H1 (cell line): ENCODE results near the gene CLDN24. TPM values are rescaled to one million over a fixed set of nuclear protein-coding genes. Genes with fewer than 3 reads are reported as not detected.
"Not testable (repeated sequence)": the region's sequence is repeated elsewhere in the genome, so short reads cannot be mapped to it uniquely, and the experiment has no call there.

Experiments
- CTCF ChIA-PET: fragments of 300-600 bp; sonication (Branson Sonifier 250); formaldehyde crosslinking; loops from one replicate; lab custom pipeline; 2021; ENCODE audit not compliant: partially characterized antibody; lab: Charles Lee
- POLR2A ChIA-PET: fragments of 300-600 bp; sonication (Branson Sonifier 250); formaldehyde crosslinking; loops from one replicate; lab custom pipeline; 2021; ENCODE audit warnings: inconsistent platforms; ENCODE audit not compliant: partially characterized antibody; lab: Charles Lee
- DNase-seq, 2 experiments: peaks; one replicate each; pipeline versions ENCODE4 v3.0.0 to v3.0.0-alpha.2; 2010 to 2022; ENCODE audit warnings: low spot score in 2 of 2, low read depth in 1 of 2, mixed read lengths in 1 of 2
- FAIRE-seq: peaks from 2 replicates; lab custom pipeline; 2011; peaks lifted over from hg19 to GRCh38; lab: Jason Lieb, UNC
- H2AFZ ChIP-seq: 2 replicates; pipeline ENCODE4 v1.8.1; 2012; ENCODE audit warnings: low read length, inconsistent platforms
- H2AK5ac ChIP-seq: 2 replicates; pipeline ENCODE4 v1.6.1; 2013; ENCODE audit warnings: low read depth, low read length
- H2BK120ac ChIP-seq: replicated peaks from 2 replicates; pipeline ENCODE3; 2013; ENCODE audit warnings: low read depth, low read length, inconsistent platforms
- H2BK12ac ChIP-seq: 2 replicates; pipeline ENCODE4 v1.6.1; 2013; ENCODE audit warnings: low read depth, low read length
- H2BK15ac ChIP-seq: 2 replicates; pipeline ENCODE4 v1.6.1; 2013; ENCODE audit warnings: low read length
- H2BK20ac ChIP-seq: 2 replicates; pipeline ENCODE4 v1.6.1; 2013; ENCODE audit warnings: low read length
- H2BK5ac ChIP-seq: 2 replicates; pipeline ENCODE4 v1.6.1; 2013; ENCODE audit warnings: low read depth, low read length
- H3K14ac ChIP-seq: 2 replicates; pipeline ENCODE4 v1.6.1; 2013; ENCODE audit warnings: inconsistent platforms; ENCODE audit not compliant: insufficient read length
- H3K18ac ChIP-seq: 2 replicates; pipeline ENCODE4 v1.6.1; 2013; ENCODE audit warnings: low read length; ENCODE audit errors: extremely low read depth
- H3K23ac ChIP-seq: 2 replicates; pipeline ENCODE4 v1.6.1; 2013; ENCODE audit warnings: inconsistent platforms; ENCODE audit not compliant: insufficient read length
- H3K23me2 ChIP-seq: 2 replicates; pipeline ENCODE4 v1.6.1; 2013; ENCODE audit warnings: low read depth, low read length
- H3K27ac ChIP-seq: 2 replicates; pipeline ENCODE4 v1.6.1; 2011; ENCODE audit warnings: low read depth, low read length, inconsistent platforms
- H3K27me3 ChIP-seq, 4 experiments: replicated peaks in 1 of 4; 1 replicate in 1 of 4; 2 replicates in 3 of 4; pipeline versions ENCODE4 v1.6.1 to v1.8.1; 2011 to 2013; ENCODE audit warnings: low read length in 3 of 4, mild to moderate bottlenecking in 3 of 4, inconsistent platforms in 2 of 4, mixed read lengths in 2 of 4, moderate library complexity in 1 of 4; ENCODE audit not compliant: control insufficient read depth in 3 of 4, insufficient read depth in 3 of 4; ENCODE audit errors: extremely low read depth in 1 of 4
- H3K36me3 ChIP-seq, 4 experiments: 2 replicates each; pipeline versions ENCODE4 v1.6.1 to v1.8.1; 2011 to 2013; ENCODE audit warnings: mild to moderate bottlenecking in 4 of 4, low read length in 3 of 4, moderate library complexity in 2 of 4, control low read depth in 1 of 4, inconsistent platforms in 1 of 4; ENCODE audit not compliant: insufficient read depth in 4 of 4, control insufficient read depth in 2 of 4
- H3K4ac ChIP-seq: replicated peaks from 2 replicates; pipeline ENCODE3; 2013; ENCODE audit warnings: low read length, low read depth, mixed read lengths, inconsistent platforms; ENCODE audit not compliant: insufficient read length
- H3K4me1 ChIP-seq, 4 experiments: replicated peaks in 1 of 4; 1 replicate in 1 of 4; 2 replicates in 3 of 4; pipeline versions ENCODE4 v1.6.1 to v1.8.1; 2011 to 2013; ENCODE audit warnings: low read length in 3 of 4, inconsistent platforms in 2 of 4, mixed read lengths in 1 of 4; ENCODE audit not compliant: insufficient read depth in 4 of 4, control insufficient read depth in 3 of 4
- H3K4me2 ChIP-seq, 2 experiments: 2 replicates each; pipeline versions ENCODE4 v1.6.1 to v1.8.1; 2011 to 2013; ENCODE audit warnings: low read depth in 2 of 2, low read length in 2 of 2, control low read depth in 1 of 2, inconsistent platforms in 1 of 2, mild to moderate bottlenecking in 1 of 2; ENCODE audit not compliant: insufficient read depth in 1 of 2
- H3K4me3 ChIP-seq, 4 experiments: fragments of 200-600, 300-600 bp in 1 of 4; sonication (generic), shearing (Covaris generic), sonication (Bioruptor Twin) in 1 of 4; 2 replicates each; pipeline versions ENCODE4 v1.5.1 to v1.8.1; 2011 to 2016; ENCODE audit warnings: low read length in 4 of 4, low read depth in 3 of 4, control low read depth in 2 of 4, inconsistent platforms in 2 of 4, mild to moderate bottlenecking in 2 of 4, mixed read lengths in 1 of 4, moderate library complexity in 1 of 4; ENCODE audit not compliant: insufficient read depth in 2 of 4; ENCODE audit errors: extremely low read depth in 1 of 4
- H3K56ac ChIP-seq: replicated peaks from 2 replicates; pipeline ENCODE3; 2013; ENCODE audit warnings: low read depth, mild to moderate bottlenecking, mixed read lengths, low read length, inconsistent platforms; ENCODE audit not compliant: insufficient read length
- H3K79me1 ChIP-seq: 2 replicates; pipeline ENCODE4 v1.6.1; 2013; ENCODE audit warnings: low read depth, low read length, control low read depth
- H3K79me2 ChIP-seq, 2 experiments: 2 replicates each; pipeline versions ENCODE4 v1.6.1 to v1.8.1; 2012 to 2013; ENCODE audit warnings: low read length in 2 of 2, mild to moderate bottlenecking in 2 of 2, inconsistent platforms in 1 of 2; ENCODE audit not compliant: insufficient read depth in 2 of 2, control insufficient read depth in 1 of 2
- H3K9ac ChIP-seq, 4 experiments: replicated peaks in 1 of 4; 1 replicate in 1 of 4; 2 replicates in 3 of 4; pipeline versions ENCODE4 v1.6.1 to v1.8.1; 2011 to 2013; ENCODE audit warnings: low read depth in 3 of 4, low read length in 3 of 4, control low read depth in 2 of 4, mild to moderate bottlenecking in 2 of 4, moderate library complexity in 2 of 4, inconsistent platforms in 1 of 4; ENCODE audit errors: extremely low read depth in 1 of 4
- H3K9me3 ChIP-seq, 2 experiments: 2 replicates each; pipeline versions ENCODE4 v1.6.1 to v1.8.1; 2012 to 2013; ENCODE audit warnings: mild to moderate bottlenecking in 2 of 2, moderate library complexity in 2 of 2, control low read depth in 1 of 2, inconsistent platforms in 1 of 2, low read depth in 1 of 2, low read length in 1 of 2, mixed read lengths in 1 of 2; ENCODE audit not compliant: insufficient read depth in 2 of 2
- H4K20me1 ChIP-seq, 2 experiments: replicated peaks in 1 of 2; 2 replicates each; pipeline versions ENCODE3 to v1.8.1; 2011 to 2013; ENCODE audit warnings: inconsistent platforms in 2 of 2, low read length in 2 of 2, mild to moderate bottlenecking in 1 of 2; ENCODE audit not compliant: insufficient read depth in 2 of 2, control insufficient read depth in 1 of 2
- H4K5ac ChIP-seq: 2 replicates; pipeline ENCODE4 v1.6.1; 2013; ENCODE audit warnings: low read length, low read depth, mixed read lengths, inconsistent platforms; ENCODE audit not compliant: insufficient read length
- H4K8ac ChIP-seq: 2 replicates; pipeline ENCODE4 v1.8.0; 2013; ENCODE audit warnings: mild to moderate bottlenecking, moderate library complexity, low read length, inconsistent platforms; ENCODE audit not compliant: insufficient read depth; ENCODE audit errors: extremely low read depth
- H4K91ac ChIP-seq: replicated peaks from 2 replicates; pipeline ENCODE3; 2013; ENCODE audit warnings: low read length, mixed read lengths, inconsistent platforms; ENCODE audit not compliant: insufficient read length
- WGBS, 2 experiments: shearing (Covaris generic) in 1 of 2; methylation state at CpG; one replicate each; pipeline versions ENCODE4 v1.1.6 to v1.1.7; 2013 to 2015; ENCODE audit warnings: low lambda C conversion rate in 2 of 2, mixed read lengths in 2 of 2, inconsistent platforms in 1 of 2, low coverage in 1 of 2, missing lambda C conversion rate in 1 of 2; ENCODE audit not compliant: insufficient replicate concordance in 2 of 2, insufficient coverage in 1 of 2, insufficient read length in 1 of 2; ENCODE audit errors: extremely low coverage in 1 of 2, missing lambda C conversion rate in 1 of 2; 5-methylcytosine and 5-hydroxymethylcytosine counted together
- polyA plus RNA-seq, 7 experiments: library from polyadenylated mRNA; depleted of rRNA in 3 of 7; stranded (reverse) in 5 of 7; unstranded in 2 of 7; fragments of >200 nt in 5 of 7; fragments of 200-250 nt in 2 of 7; gene quantifications; 1 replicate in 5 of 7; 2 replicates in 1 of 7; 4 replicates in 1 of 7; pipeline versions ENCODE4 v1.2.1 to v1.2.3, GENCODE V29; 2011 to 2013; ENCODE audit warnings: missing spikeins in 2 of 7, mixed read lengths in 2 of 7
- total RNA-seq: library from RNA; stranded (reverse); fragmentation: NEBNext Ultra II Directional; extraction: Animal tissue kit (Norgen Biotek cat#: 25700); gene quantifications from 2 replicates; pipeline ENCODE4 v1.2.1, GENCODE V29; 2021

The CLDN24 gene
- total and polyA plus RNA-seq, 2 of the 8 experiments (the other 6 are each of a cell fraction or from before 2014, with no cell fraction given), result not detected

DNA sequence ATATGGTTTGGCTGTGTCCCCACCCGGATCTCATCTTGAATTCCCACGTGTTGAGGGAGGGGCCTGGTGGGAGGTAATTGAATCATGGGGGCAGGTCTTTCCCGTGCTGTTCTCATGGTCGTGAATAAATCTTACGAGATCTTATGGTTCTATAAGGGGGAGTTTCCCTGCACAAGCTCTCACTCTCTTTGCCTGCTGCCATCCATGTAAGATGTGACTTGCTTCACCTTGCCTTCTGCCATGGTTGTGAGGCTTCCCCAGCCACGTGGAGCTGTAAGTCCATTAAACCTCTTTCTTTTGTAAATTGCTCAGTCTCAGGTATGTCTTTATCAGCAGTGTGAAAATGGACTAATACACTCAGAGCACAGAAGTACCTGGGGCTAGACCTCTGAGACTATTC is 4.2 kb upstream of the CLDN24 start:
- H3K79me2 ChIP-seq, H2BK15ac ChIP-seq, H4K5ac ChIP-seq, H3K4me3 ChIP-seq, CTCF ChIA-PET, H3K9ac ChIP-seq, H2BK12ac ChIP-seq, FAIRE-seq, H3K23ac ChIP-seq, H4K20me1 ChIP-seq, H3K56ac ChIP-seq, H2AK5ac ChIP-seq, H3K27me3 ChIP-seq, H3K23me2 ChIP-seq, H3K27ac ChIP-seq, H2BK20ac ChIP-seq, H2AFZ ChIP-seq, H3K18ac ChIP-seq, H4K8ac ChIP-seq, POLR2A ChIA-PET, H3K9me3 ChIP-seq, H3K4ac ChIP-seq, H2BK120ac ChIP-seq, H2BK5ac ChIP-seq, H3K4me1 ChIP-seq, H3K79me1 ChIP-seq, DNase-seq, H3K4me2 ChIP-seq, H4K91ac ChIP-seq, H3K36me3 ChIP-seq, H3K14ac ChIP-seq: not testable (repeated sequence)
- 84% methylated on average over 6 of the region's 6 CpGs; no CpG with 5 or more reads in 1 of the 2 experiments for WGBS, 2 experiments
